Lung (tissue), 12 donors: ENCODE measurements around the gene CDKAL1. TPM values are rescaled to one million over a fixed set of nuclear protein-coding genes. Genes with fewer than 3 reads are reported as not detected.

Experiments used
- ATAC-seq: fragments of 200-7000 bp; cut with Tn5 transposase; one replicate; pipeline ENCODE4 v1.9.1; 2020; ENCODE audit warnings: moderate number of reproducible peaks; ENCODE audit not compliant: insufficient read depth, low FRiP score
- DNase-seq, 3 donors: peaks; one replicate each; pipeline ENCODE4 v3.0.0-alpha.2; 2013 to 2017
- H3K27ac ChIP-seq, 2 donors: one replicate each; pipeline ENCODE4 v1.5.1; 2013; ENCODE audit warnings: mild to moderate bottlenecking in 2 of 2, moderate library complexity in 2 of 2, control low read depth in 1 of 2, inconsistent platforms in 1 of 2, low read depth in 1 of 2, low read length in 1 of 2
- H3K27me3 ChIP-seq, 3 donors: one replicate each; pipeline ENCODE4 v1.5.1; 2013; ENCODE audit warnings: low read length in 2 of 3; ENCODE audit not compliant: control insufficient read depth in 3 of 3, insufficient read depth in 3 of 3
- H3K36me3 ChIP-seq, 4 donors: one replicate each; pipeline ENCODE4 v1.5.1; 2013; ENCODE audit warnings: low read length in 4 of 4, mild to moderate bottlenecking in 1 of 4, moderate library complexity in 1 of 4; ENCODE audit not compliant: control insufficient read depth in 4 of 4, insufficient read depth in 4 of 4
- H3K4me1 ChIP-seq, 5 donors: one replicate each; pipeline ENCODE4 v1.5.1; 2013; ENCODE audit warnings: low read length in 5 of 5, mild to moderate bottlenecking in 2 of 5, moderate library complexity in 1 of 5; ENCODE audit not compliant: control insufficient read depth in 5 of 5, insufficient read depth in 5 of 5
- H3K4me3 ChIP-seq: one replicate; pipeline ENCODE4 v1.5.1; 2013; ENCODE audit warnings: mild to moderate bottlenecking, control low read depth, moderate library complexity
- H3K9ac ChIP-seq, 2 donors: one replicate each; pipeline ENCODE4 v1.5.1; 2013; ENCODE audit warnings: low read length in 2 of 2, control low read depth in 1 of 2; ENCODE audit not compliant: insufficient read depth in 1 of 2
- H3K9me3 ChIP-seq, 4 donors: one replicate each; pipeline ENCODE4 v1.5.1; 2013; ENCODE audit warnings: low read length in 3 of 4, mild to moderate bottlenecking in 1 of 4, moderate library complexity in 1 of 4; ENCODE audit not compliant: control insufficient read depth in 4 of 4, insufficient read depth in 3 of 4
- CTCF ChIP-seq: IDR thresholded peaks from 2 replicates; pipeline ENCODE4 v1.5.1; 2012; ENCODE audit warnings: mild to moderate bottlenecking; ENCODE audit errors: control extremely low read depth, extremely low read depth
- WGBS, 2 donors: extraction: QIAGEN DNeasy Blood & Tissue Kit; methylation state at CpG; one replicate each; pipeline ENCODE4 v1.1.7; 2013; 5-methylcytosine and 5-hydroxymethylcytosine counted together
- polyA plus RNA-seq, 2 donors: library from polyadenylated mRNA; stranded (reverse); fragments of 200-250 nt; gene quantifications; one replicate each; pipeline ENCODE4 v1.2.1, GENCODE V29; 2013
- total RNA-seq, 2 donors: library from RNA; depleted of rRNA in 1 of 2; stranded (reverse); fragments of >200 nt in 1 of 2; gene quantifications; one replicate each; pipeline ENCODE4 v1.2.1, GENCODE V29; 2014 to 2021
- donor health status: control.
- donor health status: control.
- donor health status: Bipolar disorder and iron deficiency.
- donor health status: healthy.
- donor health status: DM: yes; HTN: yes; CAD: no.

Gene CDKAL1
- total and polyA plus RNA-seq, 4 donors: 4.0 to 39.0 (median 10.0) TPM

- Histone ChIP-seq H3K36me3 (no peaks in the 10 kb centered on the region), H3K9ac (no peak overlapping the region), H3K27ac (no peak overlapping the region), H3K4me3 (no peak overlapping the region), H3K4me1 (peaks cover 0 to 9% (median 0%) of the 10 kb centered on the region in 5 donors), H3K9me3 (no peaks in the 10 kb centered on the region), H3K27me3 (peaks cover 0 to 7% (median 0%) of the 10 kb centered on the region in 3 donors)
- DNase-seq (no peak), ATAC-seq (no peak)
- 74 to 92% methylated on average over 2 of the region's 2 CpGs for WGBS, 2 donors
- TF ChIP-seq CTCF: no peak
Measured at GRCh38 chr6:20710341-20710740, 176.1 kb downstream of the CDKAL1 start.

- WGBS, 2 donors: 36 to 51% methylated on average over 1 of the region's 1 CpG
- ATAC-seq (no peak), DNase-seq (no peak)
- Histone ChIP-seq H3K4me1 (peaks cover 0 to 12% (median 0%) of the 10 kb centered on the region in 5 donors), H3K36me3 (no peaks in the 10 kb centered on the region), H3K9ac (no peak overlapping the region), H3K27ac (no peak overlapping the region), H3K27me3 (peaks cover 0 to 7% (median 0%) of the 10 kb centered on the region in 3 donors), H3K9me3 (no peaks in the 10 kb centered on the region), H3K4me3 (no peak overlapping the region)
- no peak for TF ChIP-seq CTCF
Measured at GRCh38 chr6:20711518-20711917, 177.3 kb downstream of the CDKAL1 start.

- WGBS, 2 donors: 69 to 88% methylated on average over 2 of the region's 2 CpGs
- Histone ChIP-seq H3K27me3 (peaks cover 0 to 7% (median 0%) of the 10 kb centered on the region in 3 donors), H3K4me1 (peaks cover 0 to 12% (median 0%) of the 10 kb centered on the region in 5 donors), H3K9ac (no peak overlapping the region), H3K9me3 (no peaks in the 10 kb centered on the region), H3K4me3 (no peak overlapping the region), H3K36me3 (no peaks in the 10 kb centered on the region), H3K27ac (no peak overlapping the region)
- DNase-seq: no peak
- no peak for TF ChIP-seq CTCF
- no peak for ATAC-seq
Measured at GRCh38 chr6:20712011-20712410, 177.8 kb downstream of the CDKAL1 start.
